HG02870 (cell line): Measurements from ENCODE around the gene GALE.
"Not testable (repeated sequence)": the region's sequence is repeated elsewhere in the genome, so short reads cannot be mapped to it uniquely, and the experiment has no call there.

Source experiments
- ATAC-seq: cut with Tn5 transposase; IDR thresholded peaks from one replicate; pipeline ENCODE4 v1.9.1; 2021; ENCODE audit warnings: mild to moderate bottlenecking, moderate library complexity; ENCODE audit not compliant: unreplicated experiment

The GALE gene

DNA sequence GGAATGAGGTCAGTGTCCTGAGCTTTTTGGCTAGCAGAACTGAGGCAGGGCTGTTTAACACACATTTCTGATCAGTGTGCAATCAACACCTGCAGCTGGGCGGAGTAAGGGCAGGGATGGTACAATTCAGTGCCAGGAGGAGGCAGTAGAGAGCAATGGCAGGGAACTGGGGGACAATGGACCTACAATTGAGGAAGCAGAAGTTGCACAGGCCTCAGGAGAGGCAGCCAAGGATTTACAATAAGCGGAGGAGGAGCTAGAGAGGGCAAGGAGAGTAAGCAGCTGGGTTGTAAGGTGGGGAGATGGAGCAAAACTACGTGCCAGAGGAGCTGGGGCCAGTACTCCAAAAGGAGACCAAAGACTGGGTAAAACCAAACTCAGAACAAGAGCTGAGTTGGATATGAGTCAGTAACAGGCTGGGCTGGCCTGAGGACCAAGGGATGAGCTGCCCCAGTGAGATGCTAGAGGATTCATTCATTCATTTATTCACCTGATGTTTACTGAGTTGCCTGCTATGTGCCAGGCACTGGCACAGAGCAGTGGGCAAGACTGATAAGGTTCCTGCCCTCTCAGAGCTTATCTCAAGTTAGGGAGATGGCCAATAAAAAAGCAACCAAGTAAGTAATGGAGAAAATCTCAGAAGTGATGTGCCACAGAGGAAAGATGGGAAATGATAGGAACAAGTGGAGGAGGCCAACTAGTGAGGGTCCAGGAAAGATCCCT, 10.4 kb upstream of the GALE start:
- peak; percentile 43 for ATAC-seq

DNA sequence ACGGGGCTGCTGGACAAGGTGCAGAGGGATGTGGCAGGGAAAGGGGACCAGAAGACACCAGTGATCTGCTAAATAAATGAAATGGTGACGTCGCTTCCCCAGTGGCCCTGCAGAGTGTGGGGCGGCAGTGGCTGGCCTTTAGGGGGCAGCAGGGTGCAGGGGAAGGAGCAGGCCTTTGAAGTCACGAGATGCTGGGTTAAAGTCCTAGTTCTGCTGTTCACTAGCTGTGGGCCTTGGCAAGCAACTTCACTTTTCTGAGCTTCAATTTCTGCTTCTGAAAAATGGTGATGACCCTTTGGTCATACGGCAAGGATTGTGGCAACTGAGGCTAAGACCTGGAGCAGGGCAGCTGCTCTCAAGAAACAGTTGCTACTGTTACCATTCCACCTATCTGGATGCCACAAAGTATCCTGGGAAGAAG, 9.2 kb upstream of the GALE start:
- ATAC-seq, result peak; percentile 70

- ATAC-seq, result no peak
These were observed 6.9 kb upstream of the GALE start for GRCh38 chr1:23807453-23807852.

DNA sequence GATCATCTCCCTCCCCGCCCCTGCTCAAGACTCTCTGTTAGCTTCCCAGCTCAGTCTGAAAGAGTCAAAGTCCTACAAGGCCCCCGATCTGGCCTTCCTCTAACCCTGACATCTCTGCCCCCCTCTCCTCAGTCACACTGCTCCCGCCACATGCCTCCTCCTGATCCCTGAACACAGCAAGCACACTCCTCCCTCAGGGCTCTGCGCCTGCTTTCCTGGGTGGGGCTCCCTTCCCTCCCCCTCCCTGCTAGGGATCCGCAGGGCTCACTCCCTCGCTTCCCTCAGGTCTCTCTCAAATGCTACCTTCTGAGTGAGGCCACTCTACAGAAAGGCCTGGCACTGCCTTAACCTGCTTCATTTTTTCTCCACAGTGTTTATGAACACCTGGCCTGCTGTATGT, 5.7 kb upstream of the GALE start:
- ATAC-seq, result no peak

- ATAC-seq, result no peak
These were observed 4.5 kb upstream of the GALE start for GRCh38 chr1:23805025-23805424.

DNA sequence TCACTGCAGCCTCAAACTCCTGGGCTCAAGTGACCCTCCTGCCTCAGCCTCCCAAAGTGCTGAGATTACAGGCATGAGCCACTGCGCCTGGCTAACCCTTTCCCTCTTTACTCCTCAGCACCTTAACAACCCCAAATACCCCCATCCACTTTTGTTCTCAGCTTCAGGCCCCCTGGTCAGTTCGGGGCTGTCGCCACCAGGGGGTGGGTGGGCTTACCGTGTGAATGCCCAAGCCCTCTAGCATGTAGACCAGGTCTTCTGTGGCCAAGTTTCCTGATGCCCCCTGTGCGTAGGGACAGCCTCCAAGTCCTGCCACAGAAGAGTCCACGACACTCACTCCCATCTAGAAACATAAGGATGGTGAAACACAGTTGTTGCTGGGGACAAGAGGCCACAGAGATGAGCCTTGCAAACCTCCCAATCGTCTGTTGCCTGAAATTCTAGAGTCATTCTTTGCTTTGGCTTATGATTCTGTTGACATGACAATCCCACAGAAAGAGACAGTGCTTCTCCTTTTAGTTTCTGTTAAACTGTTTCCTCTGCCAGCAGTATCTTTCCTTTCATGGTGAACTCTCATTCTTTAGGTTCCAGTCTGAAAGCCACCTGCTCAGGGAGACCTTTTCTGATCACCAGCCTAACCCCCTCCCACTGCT, 3.8 kb upstream of the GALE start:
- ATAC-seq, result no peak

DNA sequence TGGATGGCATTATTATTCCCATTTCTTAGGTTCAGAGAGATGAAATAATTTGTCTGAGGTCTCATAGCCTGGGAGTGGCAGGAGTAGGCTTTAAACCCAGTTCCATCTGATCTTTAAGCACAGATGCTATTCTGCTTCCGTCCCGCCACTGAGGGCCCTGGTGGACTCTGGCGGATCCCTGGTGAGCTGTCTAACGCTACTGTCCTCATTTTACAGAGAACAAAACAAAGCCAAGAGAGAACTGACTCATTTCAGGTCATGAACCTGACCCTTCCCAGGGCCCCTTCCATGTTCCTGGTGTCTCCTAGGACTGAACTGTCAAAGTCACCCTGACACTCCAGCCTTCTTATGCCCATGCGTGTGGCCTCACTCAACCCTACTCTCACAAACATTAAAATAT, 3.1 kb upstream of the GALE start:
- ATAC-seq, result no peak

DNA sequence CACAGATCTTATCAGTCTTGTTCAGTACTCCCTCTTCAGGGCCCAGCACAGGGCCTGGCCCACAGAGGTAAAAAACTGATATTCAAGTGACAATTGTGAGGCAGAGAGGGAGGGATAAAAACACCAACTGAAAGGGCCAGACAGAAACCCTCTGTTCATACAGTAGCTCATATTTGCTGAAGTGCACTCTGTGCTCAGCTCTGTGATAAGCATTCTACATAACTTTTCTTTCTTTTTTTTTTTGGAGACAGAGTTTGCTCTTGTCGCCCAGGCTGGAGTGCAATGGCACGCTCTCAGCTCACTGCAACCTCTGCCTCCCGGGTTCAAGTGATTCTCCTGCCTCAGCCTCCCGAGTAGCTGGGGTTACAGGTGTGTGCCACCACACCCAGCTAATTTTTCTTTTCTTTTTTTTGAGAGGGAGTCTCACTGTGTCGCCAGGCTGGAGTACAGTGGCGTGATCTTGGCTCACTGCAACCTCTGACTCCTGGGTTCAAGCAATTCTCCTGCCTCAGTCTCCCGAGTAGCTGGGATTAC, 2.3 kb upstream of the GALE start:
- not testable (repeated sequence) for ATAC-seq

DNA sequence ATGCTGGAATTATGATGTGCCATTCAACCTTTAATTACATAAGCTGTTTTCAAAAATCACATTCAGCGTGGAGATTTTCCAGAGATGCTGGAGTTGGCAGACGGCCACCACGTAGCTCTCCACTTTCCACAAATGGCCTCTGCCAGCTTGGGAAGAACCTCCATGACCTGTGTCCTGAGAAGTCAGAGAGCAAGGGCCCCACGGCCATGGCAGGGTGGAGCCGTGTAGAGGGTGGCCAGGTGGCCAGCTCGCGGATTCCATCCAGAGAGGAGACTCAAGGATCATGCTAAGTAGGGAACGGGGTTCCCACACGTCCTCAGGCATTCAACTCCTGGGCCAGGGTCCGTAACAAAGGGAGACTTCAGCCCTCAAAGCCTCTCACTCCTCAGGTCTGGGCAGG, 1.3 kb upstream of the GALE start:
- no peak for ATAC-seq

- no peak for ATAC-seq
These were observed 789 bp upstream of the GALE start for GRCh38 chr1:23801338-23801748.

DNA sequence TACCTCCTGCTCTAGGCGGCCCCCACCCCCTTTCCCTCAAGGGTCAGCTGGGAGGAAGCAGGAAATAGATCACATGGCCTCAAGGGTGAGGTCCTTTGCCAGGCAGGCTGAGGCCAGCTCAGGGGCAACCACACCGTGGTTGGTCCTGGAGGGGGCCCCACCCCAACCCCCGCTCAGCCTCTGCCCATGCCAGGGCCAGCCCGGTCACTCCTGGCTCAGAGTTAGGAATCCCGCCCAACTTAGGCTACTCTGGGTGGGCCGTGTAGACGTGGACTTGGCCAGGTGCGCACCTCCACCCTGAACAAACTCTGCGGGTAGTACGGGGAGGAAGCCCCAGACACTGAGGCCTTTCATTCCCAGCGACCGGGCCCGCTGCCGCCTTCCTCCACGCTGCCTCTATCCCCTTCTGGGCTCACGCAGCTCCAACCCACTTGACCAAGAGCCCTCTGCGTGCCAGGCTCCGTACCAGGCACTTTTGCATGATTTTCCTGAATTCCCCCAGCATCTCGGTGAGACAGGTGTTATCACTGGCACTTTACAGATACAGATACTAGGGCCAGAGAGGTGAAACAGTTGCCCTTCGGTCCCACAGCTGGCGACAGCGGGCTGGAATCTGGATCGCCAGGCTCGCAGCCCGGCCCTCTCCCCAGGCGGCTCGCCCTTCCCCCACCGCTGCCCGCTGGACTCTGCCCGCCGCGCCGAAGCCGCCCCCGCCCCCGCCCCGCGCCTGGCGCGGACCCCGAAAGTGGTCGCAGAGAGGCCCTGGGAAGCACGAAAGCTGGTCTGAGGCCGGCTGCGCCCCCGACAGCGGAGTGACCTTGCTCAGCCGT, 769 bp downstream of the GALE start:
- ATAC-seq, result no peak

DNA sequence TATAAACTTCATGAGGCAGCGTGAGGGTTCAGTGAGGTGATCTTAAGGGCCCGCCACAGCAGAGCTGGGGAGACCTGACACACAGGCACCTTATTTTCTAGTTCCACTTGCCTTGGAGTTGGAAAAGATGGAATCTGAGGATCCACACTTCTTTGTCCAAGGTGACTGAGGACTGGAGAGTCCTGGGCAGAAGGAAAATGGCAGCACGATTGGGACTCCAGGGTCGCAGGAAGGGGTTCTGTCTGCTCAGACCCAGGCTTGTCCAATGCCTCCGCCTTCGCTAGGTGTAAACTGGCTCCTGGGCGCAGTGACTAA, 1.3 kb downstream of the GALE start:
- no peak for ATAC-seq

GRCh38 chr1:23798662-23799142, 1.9 kb downstream of the GALE start:
- ATAC-seq, result no peak

DNA sequence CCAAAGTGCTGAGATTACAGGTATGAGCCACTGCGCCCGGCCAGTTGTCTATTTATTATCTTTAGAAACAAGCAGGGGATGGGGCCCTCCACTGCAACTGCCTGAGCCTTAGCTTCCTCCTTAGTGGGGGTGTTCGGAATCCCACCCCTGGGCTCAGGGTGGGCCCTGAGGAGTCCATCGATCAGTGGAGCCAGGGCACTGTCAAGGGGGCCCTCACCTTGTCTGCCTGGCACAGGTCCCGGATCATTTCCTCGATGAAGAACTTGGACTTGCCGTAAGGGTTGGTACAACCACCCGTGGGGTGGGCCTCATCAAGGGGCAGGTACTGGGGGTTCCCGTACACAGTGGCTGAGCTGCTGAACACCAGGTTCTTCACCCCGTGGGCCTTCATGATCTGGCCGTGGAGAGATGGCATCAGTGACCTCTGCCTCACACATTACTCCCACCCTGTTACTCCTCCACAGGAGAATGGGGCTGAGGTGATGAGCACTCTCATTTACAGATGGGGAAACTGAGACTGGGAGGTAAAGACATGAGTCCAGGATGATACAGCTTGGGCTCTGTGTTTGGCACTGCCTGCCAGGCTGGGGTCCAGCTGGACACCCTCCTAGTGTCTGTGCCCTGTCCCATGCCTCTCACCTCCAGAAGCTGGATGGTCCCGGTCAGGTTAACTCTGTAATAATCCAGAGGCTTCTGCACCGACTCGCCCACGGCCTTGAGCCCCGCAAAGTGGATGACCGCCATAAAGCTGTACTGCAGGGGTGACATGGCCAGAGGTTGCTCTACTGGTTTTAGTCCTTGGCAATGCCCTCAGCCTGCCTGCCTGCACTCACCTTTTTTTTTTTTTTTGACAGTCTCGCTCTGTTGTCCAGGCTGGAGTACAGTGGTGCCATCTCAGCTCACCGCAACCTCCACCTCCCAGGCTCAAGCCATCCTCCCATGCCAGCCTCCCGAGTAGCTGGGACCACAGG, 2.8 kb downstream of the GALE start:
- ATAC-seq, result no peak

- ATAC-seq, result no peak
These were observed 3.9 kb downstream of the GALE start for GRCh38 chr1:23796466-23797271.

- ATAC-seq, result no peak
These were observed 4.7 kb downstream of the GALE start for GRCh38 chr1:23795676-23796465.

DNA sequence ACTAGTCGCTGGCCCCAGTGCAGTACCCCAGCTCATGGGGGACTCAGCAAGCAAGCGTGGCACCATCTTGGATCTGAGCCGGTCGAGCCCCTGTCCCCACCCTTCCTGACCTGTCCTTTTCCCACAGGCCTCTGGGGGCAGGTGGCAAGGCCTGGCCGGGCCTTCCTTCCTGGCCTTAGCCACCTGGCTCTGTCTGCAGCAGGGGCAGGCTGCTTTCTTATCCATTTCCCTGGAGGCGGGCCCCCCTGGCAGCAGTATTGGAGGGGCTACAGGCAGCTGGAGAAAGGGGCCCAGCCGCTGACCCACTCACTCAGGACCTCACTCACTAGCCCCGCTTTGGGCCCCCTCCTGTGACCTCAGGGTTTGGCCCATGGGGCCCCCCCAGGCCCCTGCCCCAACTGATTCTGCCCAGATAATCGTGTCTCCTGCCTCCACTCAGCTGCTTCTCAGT, 5.8 kb downstream of the GALE start:
- ATAC-seq, result not testable (repeated sequence)

DNA sequence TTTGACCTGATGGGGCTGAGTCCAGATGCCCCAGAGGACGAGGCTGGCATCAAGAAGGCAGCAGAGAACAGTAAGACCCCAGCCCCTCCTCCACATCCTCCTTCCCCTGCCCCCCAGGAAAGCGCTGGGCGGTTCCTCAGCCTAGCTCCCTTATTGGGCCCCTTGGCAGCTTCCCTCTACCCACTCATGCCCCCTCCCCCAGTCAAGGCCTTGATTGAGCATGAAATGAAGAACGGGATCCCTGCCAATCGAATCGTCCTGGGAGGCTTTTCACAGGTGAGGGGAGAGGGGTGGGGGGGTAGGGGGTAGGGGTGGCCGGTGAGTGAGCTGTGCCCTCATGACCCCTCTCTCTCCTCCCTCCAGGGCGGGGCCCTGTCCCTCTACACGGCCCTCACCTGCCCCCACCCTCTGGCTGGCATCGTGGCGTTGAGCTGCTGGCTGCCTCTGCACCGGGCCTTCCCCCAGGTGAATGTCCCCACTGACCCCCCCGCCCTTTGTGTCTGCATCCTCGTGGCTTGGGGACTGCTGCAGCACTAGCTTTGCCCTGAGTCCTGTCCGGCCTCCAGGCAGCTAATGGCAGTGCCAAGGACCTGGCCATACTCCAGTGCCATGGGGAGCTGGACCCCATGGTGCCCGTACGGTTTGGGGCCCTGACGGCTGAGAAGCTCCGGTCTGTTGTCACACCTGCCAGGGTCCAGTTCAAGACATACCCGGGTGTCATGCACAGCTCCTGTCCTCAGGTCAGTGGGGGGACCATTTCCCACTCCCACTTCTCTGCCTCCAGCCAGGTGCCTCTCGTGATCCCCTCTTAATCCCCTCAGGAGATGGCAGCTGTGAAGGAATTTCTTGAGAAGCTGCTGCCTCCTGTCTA, 6.5 kb downstream of the GALE start:
- ATAC-seq, result no peak
